ENCODE measurements around the gene SHISAL1.

DNA sequence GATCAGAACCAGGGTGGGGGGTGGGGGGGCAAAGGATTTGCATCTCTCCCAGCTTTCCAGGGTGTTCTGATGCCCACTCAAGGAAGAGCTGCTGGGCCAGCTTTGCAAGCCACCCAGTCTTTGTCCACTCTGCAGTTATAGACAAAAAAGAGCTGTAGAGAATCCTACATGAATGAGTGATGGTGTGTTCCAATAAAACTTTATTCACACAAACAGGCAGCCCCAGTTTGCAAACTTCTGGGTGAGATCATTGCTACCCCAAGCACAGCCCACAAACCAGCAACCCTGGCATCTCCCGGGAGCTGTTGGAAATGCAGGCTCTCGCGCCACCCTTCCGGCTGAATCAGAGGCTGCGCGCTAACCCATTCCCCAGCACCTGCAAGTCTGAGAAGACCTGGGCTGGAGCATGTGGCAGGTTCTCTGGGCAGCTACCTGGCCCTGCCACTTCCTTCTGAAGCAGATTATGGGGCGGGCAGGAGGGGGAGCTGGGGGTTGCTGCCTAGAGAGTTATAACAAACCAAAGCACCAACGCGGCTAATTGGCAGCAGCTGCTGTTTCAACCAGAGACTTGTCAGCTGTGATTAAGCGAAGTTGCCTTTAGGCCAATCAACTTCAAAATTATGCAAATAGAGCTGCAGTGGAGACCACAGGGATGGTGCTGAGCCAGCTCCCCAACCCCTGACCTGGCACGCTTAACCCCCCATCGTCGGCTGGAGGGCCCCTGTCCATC lies 3.8 kb upstream of the SHISAL1 start:
- TF ChIP-seq EZH2 (IDR thresholded peaks at IDR 0.05; ENCODE audit: insufficient read depth, poor library complexity, severe bottlenecking) (no peak), EZH2phosphoT487 (IDR thresholded peaks at IDR 0.05; ENCODE audit: insufficient read depth, low read depth) (no peak)
